K562 (cell line): Measurements from ENCODE around the gene CWC22. TPM values are rescaled to one million over a fixed set of nuclear protein-coding genes. Genes with fewer than 3 reads are reported as not detected.

Experiments
- CHD7 ChIP-seq: fragments of 200-600 bp; sonication (generic); IDR thresholded peaks from one replicate; pipeline ENCODE4 v1.6.1; 2012; ENCODE audit warnings: mild to moderate bottlenecking, low read depth, low read length, inconsistent platforms
- PBX2 ChIP-seq, 2 experiments: IDR thresholded peaks in 1 of 2; conservative IDR thresholded peaks in 1 of 2; 2 replicates each; pipeline ENCODE4 v1.6.1; 2016; ENCODE audit warnings: low read depth in 2 of 2, mild to moderate bottlenecking in 1 of 2, missing compliant biosample characterization in 1 of 2, missing genetic modification characterization in 1 of 2, moderate library complexity in 1 of 2
- SREBF2 ChIP-seq: sonication (generic); formaldehyde crosslinking; IDR thresholded peaks from 2 replicates; pipeline ENCODE4 v1.4.0; 2020; ENCODE audit warnings: mild to moderate bottlenecking, missing genetic modification reagents
- polyA plus RNA-seq, 8 experiments: library from polyadenylated mRNA; depleted of rRNA in 4 of 8; stranded (reverse) in 5 of 8; unstranded in 3 of 8; fragments of >200 nt; fragmentation: Nextera tagmentation in 2 of 8; fragmentation: Illumina TruSeq in 1 of 8; extraction: Ambion mirVana in 2 of 8; extraction: Trizol in 1 of 8; gene quantifications; 2 replicates each; pipeline versions ENCODE4 v1.2.1 to v1.2.3, GENCODE V29; 2011 to 2014; ENCODE audit warnings: inconsistent platforms in 1 of 8, missing spikeins in 1 of 8
- total RNA-seq, 7 experiments: library from RNA; depleted of rRNA in 6 of 7; stranded (reverse); fragments of >200 nt in 6 of 7; fragmentation: Illumina TruSeq in 2 of 7; extraction: Trizol in 2 of 7; gene quantifications; 2 replicates each; pipeline versions ENCODE4 v1.2.1 to v1.2.3, GENCODE V29; 2011 to 2021; ENCODE audit warnings: low replicate concordance in 1 of 7

The CWC22 gene
- total and polyA plus RNA-seq, 9 of the 15 experiments (the other 6 are each of a cell fraction or from before 2014, with no cell fraction given): 14.5 to 54.2 (median 36.7) TPM

- no peak for TF ChIP-seq PBX2 (CRISPR knock-in tag; IDR thresholded peaks at IDR 0.05; ENCODE audit: low read depth)
- TF ChIP-seq PBX2 (tag; conservative IDR thresholded peaks at IDR 0.05; ENCODE audit: low read depth): 0 out of 2 replicates have a peak, but pooled peaks have one; percentile 13
- TF ChIP-seq CHD7: no peak
- no peak for TF ChIP-seq SREBF2 (CRISPR knock-in tag)
- TF ChIP-seq, all 486 proteins: peak for 6
Observed at GRCh38 chr2:179939259-179939658, 67.8 kb downstream of the CWC22 start (continued).
